Stimulated activated naive CD4-positive, alpha-beta T cell treated with Interleukin-2 at 50 U/mL for 16 hours (primary cell): ENCODE data around the gene HCRT.

ENCODE experiments used
- DNase-seq: peaks from one replicate; lab custom pipeline; 2025; lab: John Stamatoyannopoulos, UW

Gene HCRT

DNA sequence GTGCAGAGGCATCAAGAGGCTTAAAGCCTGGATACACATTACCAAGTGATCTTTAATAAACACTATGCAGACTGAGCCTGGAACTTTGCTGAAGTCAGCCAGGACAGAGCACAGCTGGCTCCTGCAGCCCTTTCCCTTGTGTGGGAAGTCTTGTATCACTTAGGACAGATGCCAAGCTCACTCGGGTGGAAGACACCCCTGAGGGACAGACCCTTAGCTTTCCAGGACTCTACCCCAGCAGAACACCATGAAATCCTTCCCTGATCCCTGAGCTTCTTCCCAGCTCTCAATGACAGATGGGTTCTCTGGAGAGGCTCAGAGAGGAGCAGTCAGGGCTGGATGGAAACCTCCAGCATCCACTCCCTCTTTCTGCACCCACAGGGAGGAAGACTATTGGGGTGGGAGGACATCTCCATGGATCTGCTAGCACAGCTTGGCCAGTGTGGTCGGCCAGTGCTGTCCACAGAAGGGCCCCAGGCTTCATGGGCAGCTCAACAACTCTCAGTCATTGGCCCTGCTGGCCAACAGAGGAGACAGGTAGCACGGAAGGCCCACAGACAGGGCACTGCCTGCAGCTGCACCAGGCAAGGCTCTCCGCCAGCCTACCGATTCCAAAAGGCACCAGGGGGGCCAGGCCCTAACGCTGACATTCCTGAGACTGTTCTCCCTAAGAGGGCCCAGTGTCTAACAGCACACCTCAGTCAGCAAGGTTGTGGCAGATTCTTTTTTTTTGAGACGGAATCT is 46.3 kb downstream of the HCRT start:
- DNase-seq: no peak

- DNase-seq: no peak
Measured at GRCh38 chr17:42136654-42137051, 48.6 kb downstream of the HCRT start.

GRCh38 chr17:42135664-42136653 is 49.3 kb downstream of the HCRT start:
- DNase-seq: no peak

DNA sequence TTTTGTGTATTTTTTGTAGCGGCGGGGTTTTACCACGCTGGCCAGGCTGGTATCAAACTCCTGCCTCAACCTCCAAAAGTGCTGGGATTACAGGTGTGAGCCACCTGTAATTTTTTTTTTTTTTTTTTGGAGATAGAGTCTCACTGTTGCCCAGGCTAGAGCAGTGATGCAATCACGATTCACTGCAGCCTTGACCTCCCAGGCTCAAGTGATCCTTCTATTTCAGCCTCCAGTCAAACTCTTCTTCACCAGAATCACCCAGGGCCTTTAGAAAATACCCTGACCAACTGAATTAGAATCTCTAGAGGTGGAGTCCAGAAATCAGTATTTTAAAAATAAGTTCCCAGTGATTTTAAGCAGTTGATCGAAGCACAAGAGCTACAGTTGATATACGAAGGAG is 50.1 kb downstream of the HCRT start:
- DNase-seq: no peak
